ENCODE data around the gene RPSA.
"Not testable (repeated sequence)": the region's sequence is repeated elsewhere in the genome, so short reads cannot be mapped to it uniquely, and the experiment has no call there.

DNA sequence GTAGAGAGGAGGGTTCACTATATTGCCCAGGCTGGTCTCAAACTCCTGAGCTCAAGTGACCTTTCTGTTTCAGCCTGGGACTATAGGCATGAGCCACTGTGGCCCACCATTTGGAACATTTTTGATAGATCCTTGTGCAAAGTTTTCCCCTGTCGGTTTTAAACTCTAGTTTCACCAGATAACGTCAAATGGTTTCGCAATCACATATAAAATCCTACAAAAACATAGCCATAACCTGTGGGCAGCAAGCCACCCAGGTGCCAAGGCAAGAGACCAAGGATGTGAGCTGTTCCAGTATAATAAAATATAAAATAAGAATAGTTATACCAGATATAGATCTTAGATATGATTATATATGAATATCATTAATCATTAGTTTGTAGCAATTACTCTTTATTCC lies 10.5 kb downstream of the RPSA start:
- TF ChIP-seq, protein P1, sequence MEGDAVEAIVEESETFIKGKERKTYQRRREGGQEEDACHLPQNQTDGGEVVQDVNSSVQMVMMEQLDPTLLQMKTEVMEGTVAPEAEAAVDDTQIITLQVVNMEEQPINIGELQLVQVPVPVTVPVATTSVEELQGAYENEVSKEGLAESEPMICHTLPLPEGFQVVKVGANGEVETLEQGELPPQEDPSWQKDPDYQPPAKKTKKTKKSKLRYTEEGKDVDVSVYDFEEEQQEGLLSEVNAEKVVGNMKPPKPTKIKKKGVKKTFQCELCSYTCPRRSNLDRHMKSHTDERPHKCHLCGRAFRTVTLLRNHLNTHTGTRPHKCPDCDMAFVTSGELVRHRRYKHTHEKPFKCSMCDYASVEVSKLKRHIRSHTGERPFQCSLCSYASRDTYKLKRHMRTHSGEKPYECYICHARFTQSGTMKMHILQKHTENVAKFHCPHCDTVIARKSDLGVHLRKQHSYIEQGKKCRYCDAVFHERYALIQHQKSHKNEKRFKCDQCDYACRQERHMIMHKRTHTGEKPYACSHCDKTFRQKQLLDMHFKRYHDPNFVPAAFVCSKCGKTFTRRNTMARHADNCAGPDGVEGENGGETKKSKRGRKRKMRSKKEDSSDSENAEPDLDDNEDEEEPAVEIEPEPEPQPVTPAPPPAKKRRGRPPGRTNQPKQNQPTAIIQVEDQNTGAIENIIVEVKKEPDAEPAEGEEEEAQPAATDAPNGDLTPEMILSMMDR (conservative IDR thresholded peaks at IDR 0.05), result not testable (repeated sequence)
- TF ChIP-seq EZH2 (IDR thresholded peaks at IDR 0.05; ENCODE audit: low read depth), result not testable (repeated sequence)
